ENCODE measurements around the gene NEK6. TPM values are rescaled to one million over a fixed set of nuclear protein-coding genes. Genes with fewer than 3 reads are reported as not detected.

Gene NEK6
- total RNA-seq, 2 donors from 2014 or later: 24.0 to 43.6 TPM

DNA sequence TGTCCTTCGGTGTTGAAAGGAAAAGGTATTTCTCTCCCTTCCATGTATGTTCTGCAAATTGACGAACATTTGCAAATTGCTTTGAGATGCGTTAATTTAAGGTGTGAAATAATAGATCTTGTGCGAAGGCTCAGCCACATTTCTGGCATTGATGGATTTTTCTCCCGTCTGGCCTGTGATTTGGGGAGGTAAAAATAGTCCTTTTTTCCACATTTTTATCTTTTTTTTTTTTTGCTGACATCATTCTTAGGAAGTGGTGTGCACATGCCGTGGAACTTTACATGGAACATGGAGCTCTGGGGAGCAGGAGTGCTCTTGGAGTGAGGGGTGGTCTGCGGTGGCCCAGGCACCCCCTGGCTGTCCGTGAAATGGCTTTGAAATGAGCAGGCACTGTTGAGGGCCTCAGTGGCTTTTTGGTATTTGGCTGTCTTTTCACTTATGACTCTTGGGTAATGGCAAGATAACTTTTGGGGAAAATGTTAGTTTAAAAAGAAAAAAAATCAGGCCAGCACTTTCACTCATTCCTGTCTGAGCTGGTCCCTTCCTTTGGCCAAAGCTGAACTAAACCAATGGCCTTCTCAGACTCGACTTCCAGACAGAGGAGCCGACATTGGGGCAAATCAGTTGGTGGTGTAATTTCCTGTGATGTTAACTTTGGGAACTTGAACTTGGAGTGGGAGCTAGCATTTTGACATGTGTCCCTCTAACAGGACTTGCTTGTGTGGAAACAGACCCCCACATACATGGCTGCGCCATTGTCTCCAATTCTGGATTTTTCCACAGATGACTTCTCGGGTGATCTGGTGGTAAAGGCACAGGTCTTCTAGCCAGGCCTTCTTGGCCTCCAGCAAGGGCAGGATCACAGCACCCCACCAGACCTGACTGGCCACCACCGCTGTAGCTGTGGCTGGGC is 4.2 kb downstream of the NEK6 start:
- Histone ChIP-seq H3K9me3 (no peaks in the 10 kb centered on the region), H3K4me1 (ENCODE audit: control insufficient read depth in 1 of 2, low read depth in 2 of 2) (peaks cover 56 to 73% of the 10 kb centered on the region in 2 donors), H3K27me3 (replicated peaks; ENCODE audit: insufficient read depth) (no peaks in the 10 kb centered on the region), H3K36me3 (no peaks in the 10 kb centered on the region), H3K4me3 (peak overlapping the region; percentile 60), H3K27ac (peak overlapping the region; percentile 94 to 98)
- no peak for DNase-seq (ENCODE audit: low spot score)
- ATAC-seq (ENCODE audit: insufficient number of reproducible peaks, low FRiP score, low read depth): no peak
- TF ChIP-seq, protein P1, sequence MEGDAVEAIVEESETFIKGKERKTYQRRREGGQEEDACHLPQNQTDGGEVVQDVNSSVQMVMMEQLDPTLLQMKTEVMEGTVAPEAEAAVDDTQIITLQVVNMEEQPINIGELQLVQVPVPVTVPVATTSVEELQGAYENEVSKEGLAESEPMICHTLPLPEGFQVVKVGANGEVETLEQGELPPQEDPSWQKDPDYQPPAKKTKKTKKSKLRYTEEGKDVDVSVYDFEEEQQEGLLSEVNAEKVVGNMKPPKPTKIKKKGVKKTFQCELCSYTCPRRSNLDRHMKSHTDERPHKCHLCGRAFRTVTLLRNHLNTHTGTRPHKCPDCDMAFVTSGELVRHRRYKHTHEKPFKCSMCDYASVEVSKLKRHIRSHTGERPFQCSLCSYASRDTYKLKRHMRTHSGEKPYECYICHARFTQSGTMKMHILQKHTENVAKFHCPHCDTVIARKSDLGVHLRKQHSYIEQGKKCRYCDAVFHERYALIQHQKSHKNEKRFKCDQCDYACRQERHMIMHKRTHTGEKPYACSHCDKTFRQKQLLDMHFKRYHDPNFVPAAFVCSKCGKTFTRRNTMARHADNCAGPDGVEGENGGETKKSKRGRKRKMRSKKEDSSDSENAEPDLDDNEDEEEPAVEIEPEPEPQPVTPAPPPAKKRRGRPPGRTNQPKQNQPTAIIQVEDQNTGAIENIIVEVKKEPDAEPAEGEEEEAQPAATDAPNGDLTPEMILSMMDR (IDR thresholded peaks at IDR 0.05): no peak

DNA sequence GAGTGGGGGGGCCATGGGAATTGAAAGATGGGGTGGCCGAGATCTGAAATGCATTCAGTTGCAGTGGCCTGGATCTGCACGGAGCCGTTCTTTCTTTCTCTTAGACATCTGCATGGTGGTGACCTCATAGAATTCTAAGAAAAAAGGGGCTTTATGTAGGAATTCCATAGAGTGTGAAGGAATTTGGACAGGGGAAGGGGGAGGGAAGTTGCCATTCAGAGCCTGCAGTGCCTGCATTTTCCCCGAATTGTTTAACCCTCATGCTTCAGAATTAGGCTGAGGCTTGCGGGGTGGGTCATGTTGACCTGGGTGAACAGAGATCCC is 4.9 kb downstream of the NEK6 start:
- no peaks in the 10 kb centered on the region for H3K27me3 ChIP-seq (replicated peaks; ENCODE audit: insufficient read depth)
- DNase-seq (ENCODE audit: low spot score) (no peak), ATAC-seq (ENCODE audit: insufficient number of reproducible peaks, low FRiP score, low read depth) (no peak)
- no peaks in the 10 kb centered on the region for H3K9me3 ChIP-seq
- peak overlapping the region; percentile 94 to 98 for H3K27ac ChIP-seq
- peak overlapping the region; percentile 60 for H3K4me3 ChIP-seq
- no peaks in the 10 kb centered on the region for H3K36me3 ChIP-seq
- H3K4me1 ChIP-seq (ENCODE audit: control insufficient read depth in 1 of 2, low read depth in 2 of 2): peaks cover 61 to 79% of the 10 kb centered on the region in 2 donors
- TF ChIP-seq, protein P1 (IDR thresholded peaks at IDR 0.05): no peak

DNA sequence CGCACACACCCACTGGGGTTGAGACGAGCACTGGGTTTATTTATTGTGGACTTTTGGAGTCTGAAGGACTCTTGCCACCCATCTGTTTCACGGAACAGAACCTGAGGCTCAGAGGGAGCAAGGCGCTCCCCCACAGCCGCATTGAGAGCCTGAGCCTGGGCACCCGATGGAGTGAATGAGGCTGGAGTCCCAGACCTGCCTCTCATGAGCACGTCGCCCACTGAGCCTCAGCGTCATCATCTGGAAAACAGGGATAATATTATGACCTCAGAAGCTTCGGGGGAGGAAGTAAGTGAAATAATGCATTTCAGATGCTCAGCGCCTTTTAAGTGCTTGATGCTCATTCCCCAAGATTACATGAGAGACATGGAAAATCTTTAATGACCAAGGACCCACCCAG is 5.5 kb downstream of the NEK6 start:
- H3K4me1 ChIP-seq (ENCODE audit: control insufficient read depth in 1 of 2, low read depth in 2 of 2): peaks cover 65 to 85% of the 10 kb centered on the region in 2 donors
- H3K36me3 ChIP-seq: no peaks in the 10 kb centered on the region
- H3K27ac ChIP-seq: peak overlapping the region; percentile 94 to 98
- no peaks in the 10 kb centered on the region for H3K27me3 ChIP-seq (replicated peaks; ENCODE audit: insufficient read depth)
- ATAC-seq (ENCODE audit: insufficient number of reproducible peaks, low FRiP score, low read depth): no peak
- no peak for DNase-seq (ENCODE audit: low spot score)
- H3K9me3 ChIP-seq: no peaks in the 10 kb centered on the region
- no peak overlapping the region for H3K4me3 ChIP-seq
- TF ChIP-seq, protein P1 (IDR thresholded peaks at IDR 0.05): no peak

DNA sequence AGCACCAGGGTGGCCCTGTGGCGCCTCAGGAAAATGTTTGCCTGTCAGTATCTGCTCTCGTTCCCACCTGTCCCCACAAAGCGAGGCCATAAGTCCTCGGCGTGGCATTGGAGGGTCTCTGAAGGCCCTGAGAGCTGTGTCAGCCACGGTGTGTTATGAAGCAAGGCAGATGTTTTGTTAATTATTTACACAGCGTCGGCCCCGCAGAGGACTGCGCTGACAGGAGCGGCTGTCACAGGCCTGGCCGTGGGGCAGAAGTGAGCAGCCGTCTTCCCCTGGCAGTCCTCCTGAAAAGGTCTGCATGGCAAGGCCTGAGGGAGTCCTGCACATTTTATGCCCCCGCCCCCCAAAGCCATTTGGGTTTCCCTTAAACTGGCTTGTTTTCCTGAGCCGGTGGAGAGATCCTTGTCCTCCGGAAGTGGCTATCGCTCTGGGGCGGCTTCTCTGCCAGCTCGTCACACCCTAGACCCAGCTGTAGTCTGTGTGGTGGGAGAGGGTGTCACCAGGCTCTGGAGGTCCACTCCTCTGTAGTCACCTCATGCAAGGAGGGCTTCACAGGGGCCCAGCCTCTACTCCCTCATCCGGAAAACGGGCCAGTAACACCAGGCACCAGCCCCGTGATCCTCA is 6.2 kb downstream of the NEK6 start:
- TF ChIP-seq, protein P1 (IDR thresholded peaks at IDR 0.05): no peak
- peak overlapping the region in 1 of 2 donors; percentile 94 for H3K27ac ChIP-seq
- peak overlapping the region; percentile 13 for H3K4me3 ChIP-seq
- no peaks in the 10 kb centered on the region for H3K36me3 ChIP-seq
- H3K4me1 ChIP-seq (ENCODE audit: control insufficient read depth in 1 of 2, low read depth in 2 of 2): peaks cover 68 to 82% of the 10 kb centered on the region in 2 donors
- no peaks in the 10 kb centered on the region for H3K9me3 ChIP-seq
- no peak for ATAC-seq (ENCODE audit: insufficient number of reproducible peaks, low FRiP score, low read depth)
- H3K27me3 ChIP-seq (replicated peaks; ENCODE audit: insufficient read depth): no peaks in the 10 kb centered on the region
- no peak for DNase-seq (ENCODE audit: low spot score)

DNA sequence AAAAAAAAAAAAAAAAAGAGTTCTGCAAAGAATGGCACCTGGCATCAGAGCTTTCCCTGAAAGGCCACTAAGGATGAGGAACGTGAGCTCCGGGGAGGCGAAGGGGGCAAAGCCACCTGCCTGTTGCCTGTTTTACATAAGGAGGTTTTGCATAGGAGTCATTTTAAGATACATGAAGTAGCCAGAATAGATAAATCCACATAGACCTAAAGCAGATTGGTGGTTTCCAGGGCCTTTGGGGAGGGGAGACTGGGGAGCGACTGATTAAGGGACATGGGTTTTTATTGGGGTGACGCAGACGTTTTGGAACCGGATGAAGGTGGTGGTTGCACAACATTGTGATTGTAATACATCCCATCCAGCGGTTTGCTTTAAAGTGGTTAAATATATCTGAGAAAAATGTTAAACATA is 7.1 kb downstream of the NEK6 start:
- no peak for DNase-seq (ENCODE audit: low spot score)
- no peak overlapping the region for H3K27ac ChIP-seq
- H3K9me3 ChIP-seq: no peaks in the 10 kb centered on the region
- ATAC-seq (ENCODE audit: insufficient number of reproducible peaks, low FRiP score, low read depth): no peak
- TF ChIP-seq, protein P1 (IDR thresholded peaks at IDR 0.05): no peak
- H3K27me3 ChIP-seq (replicated peaks; ENCODE audit: insufficient read depth): no peaks in the 10 kb centered on the region
- peaks cover 66 to 81% of the 10 kb centered on the region in 2 donors for H3K4me1 ChIP-seq (ENCODE audit: control insufficient read depth in 1 of 2, low read depth in 2 of 2)
- H3K4me3 ChIP-seq: no peak overlapping the region
- H3K36me3 ChIP-seq: no peaks in the 10 kb centered on the region

Data from thoracic aorta (tissue), 2 donors.